Measurements from ENCODE around the gene PRKAA2.
"Not testable (repeated sequence)": the region's sequence is repeated elsewhere in the genome, so short reads cannot be mapped to it uniquely, and the experiment has no call there.

The PRKAA2 gene

DNA sequence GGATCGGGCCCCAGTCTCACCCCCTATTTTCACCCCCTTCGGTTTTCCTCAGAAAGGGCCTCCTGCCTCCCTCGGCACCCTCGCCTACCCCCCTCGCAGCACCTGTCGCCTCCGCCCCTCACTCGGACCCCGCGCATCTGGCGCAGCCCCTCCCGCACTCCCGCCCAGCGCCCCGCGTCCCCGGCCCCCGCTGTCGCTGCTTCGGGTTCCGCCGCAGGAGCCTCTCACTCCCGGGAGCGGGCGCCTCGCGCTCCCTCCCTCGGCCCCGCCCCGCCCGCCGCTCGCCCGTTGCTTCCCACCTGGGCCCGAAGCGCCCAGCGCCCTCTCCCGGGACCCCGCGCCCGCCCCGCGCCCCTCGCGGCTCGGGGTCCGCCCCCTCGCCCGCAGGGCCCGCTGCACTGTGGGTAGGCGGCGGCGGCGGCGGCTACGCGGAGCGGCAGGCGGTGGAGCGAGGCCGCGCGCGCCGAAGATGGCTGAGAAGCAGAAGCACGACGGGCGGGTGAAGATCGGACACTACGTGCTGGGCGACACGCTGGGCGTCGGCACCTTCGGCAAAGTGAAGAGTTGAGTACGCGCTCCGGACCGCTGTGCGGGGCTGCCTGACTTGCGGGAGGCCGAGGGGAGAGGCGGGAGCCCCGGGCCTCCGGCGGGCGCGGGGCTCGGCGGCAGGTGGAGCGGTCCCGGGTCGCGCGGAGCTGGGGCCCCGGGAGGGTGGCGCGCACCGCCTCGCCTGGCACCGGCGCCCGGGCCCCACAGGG, at the start of gene PRKAA2:
Gene PRKAA2, plus strand, starts transcription at position 396 of the 758 bp plus-strand sequence. Its CDS starts 74 bp downstream, at position 470.
- no peak for DNase-seq (ENCODE audit: low spot score)

DNA sequence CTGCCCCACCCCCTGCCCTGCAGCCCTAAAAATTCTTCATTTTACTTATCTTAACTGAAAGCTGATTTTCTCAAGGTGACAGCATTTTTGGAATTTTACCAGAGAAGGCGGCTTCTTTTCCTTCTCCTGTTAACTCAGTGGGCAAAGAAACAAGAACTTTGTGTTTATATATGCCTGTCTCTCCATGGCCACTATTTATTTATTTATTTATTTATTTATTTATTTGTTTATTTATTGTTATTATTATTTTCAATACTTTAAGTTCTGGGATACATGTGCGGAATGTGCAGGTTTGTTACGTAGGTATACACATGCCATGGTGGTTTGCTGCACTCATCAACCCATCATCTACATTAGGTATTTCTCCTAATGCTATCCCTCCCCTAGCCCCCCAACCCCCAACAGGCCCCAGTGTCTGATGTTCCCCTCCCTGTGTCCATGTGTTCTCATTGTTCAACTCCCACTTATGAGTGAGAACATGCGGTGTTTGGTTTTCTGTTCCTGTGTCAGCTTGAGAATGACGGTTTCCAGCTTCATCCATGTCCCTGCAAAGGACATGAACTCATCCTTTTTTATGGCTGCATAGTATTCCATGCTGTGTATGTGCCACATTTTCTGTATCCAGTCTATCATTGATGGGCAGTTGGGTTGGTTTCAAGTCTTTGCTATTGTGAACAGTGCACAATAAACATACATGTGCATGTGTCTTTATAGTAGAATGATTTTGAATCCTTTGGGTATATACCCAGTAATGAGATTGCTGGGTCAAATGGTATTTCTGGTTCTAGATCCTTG, 49.5 kb upstream of the PRKAA2 start:
- not testable (repeated sequence) for DNase-seq (ENCODE audit: low spot score)

GRCh38 chr1:56610097-56610496, 35.0 kb upstream of the PRKAA2 start:
- DNase-seq (ENCODE audit: low spot score), result not testable (repeated sequence)

- DNase-seq (ENCODE audit: low spot score), result not testable (repeated sequence)
These were observed 34.3 kb upstream of the PRKAA2 start for GRCh38 chr1:56610770-56611169.

- DNase-seq (ENCODE audit: low spot score), result no peak
These were observed 28.0 kb upstream of the PRKAA2 start for GRCh38 chr1:56617141-56617540.

- DNase-seq (ENCODE audit: low spot score), result no peak
These were observed 19.2 kb upstream of the PRKAA2 start for GRCh38 chr1:56625819-56626440.

DNA sequence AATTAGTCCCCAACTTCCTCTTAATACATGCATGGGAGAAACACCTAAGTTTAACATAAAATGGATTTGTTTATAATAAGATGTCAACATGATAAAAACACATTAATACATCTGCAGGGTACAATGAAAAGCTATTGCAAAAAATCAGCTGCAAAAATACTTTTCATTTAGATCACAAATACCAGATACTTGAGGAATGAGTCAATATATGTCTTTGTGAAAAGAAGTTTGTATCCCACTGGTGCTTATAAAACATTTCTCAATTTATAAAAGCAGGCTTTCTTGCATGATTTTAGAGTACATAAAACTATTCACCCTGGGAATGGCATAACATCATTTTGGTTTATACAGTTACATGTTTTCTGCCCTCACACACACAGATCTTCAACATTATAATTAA, 18.6 kb upstream of the PRKAA2 start:
- no peak for DNase-seq (ENCODE audit: low spot score)

- no peak for DNase-seq (ENCODE audit: low spot score)
These were observed 18.0 kb upstream of the PRKAA2 start for GRCh38 chr1:56627019-56627635.

DNA sequence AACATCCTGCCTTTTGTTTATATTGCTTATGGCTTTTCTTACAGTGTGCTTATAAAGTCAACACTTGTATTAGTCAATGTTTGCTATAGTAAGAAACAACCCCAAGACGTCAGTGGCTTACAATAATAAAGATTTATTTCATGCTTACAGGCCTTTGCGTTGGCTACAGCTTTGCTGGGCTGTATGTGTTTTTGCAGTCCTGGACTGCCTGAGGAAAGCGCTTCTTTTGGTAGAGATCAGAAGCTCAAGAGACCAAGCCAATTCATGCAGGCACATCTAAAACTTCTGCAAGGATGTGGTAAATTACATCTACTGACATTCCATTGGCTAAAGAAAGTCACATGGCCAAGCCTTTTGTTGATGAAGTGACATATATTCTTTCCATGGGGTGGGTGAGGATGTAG, 17.5 kb upstream of the PRKAA2 start:
- DNase-seq (ENCODE audit: low spot score), result no peak

- DNase-seq (ENCODE audit: low spot score), result no peak
These were observed 14.3 kb upstream of the PRKAA2 start for GRCh38 chr1:56630786-56631185.

DNA sequence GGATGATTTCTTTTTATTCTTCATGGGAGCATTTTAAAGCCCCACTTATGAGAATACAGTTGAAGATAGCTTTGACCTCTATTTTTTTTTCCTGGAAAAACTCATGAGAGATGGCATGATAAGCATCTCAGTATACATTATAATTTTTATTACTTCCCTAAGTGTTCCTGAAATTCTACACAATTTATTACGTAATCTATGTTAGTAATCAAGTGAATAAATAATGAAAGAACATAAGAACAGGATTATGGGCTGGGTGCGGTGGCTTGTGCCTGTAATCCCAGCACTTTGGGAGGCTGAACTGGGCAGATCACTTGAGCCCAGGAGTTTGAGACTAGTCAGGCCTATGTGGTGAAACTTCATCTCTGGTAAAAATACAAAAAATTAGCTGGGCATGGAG, 13.2 kb upstream of the PRKAA2 start:
- no peak for DNase-seq (ENCODE audit: low spot score)

DNA sequence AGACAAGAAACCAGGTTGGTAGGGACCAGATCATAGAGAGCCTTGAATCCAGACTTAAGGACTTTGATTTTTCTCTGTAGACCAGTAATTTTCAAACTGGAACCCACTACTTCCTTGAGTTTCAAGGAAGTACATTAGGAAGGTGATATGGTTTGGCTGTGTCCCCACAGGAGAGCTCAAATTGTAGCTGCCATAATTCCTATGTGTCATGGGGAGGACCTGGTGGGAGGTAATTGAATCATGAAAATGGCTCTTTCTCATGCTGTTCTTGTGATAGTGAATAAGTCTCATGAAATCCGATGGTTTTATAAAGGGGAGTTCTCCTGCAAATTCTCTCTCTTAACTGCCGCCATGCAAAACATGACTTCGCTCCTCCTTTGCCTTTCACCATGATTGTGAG, 10.1 kb upstream of the PRKAA2 start:
- no peak for DNase-seq (ENCODE audit: low spot score)

DNA sequence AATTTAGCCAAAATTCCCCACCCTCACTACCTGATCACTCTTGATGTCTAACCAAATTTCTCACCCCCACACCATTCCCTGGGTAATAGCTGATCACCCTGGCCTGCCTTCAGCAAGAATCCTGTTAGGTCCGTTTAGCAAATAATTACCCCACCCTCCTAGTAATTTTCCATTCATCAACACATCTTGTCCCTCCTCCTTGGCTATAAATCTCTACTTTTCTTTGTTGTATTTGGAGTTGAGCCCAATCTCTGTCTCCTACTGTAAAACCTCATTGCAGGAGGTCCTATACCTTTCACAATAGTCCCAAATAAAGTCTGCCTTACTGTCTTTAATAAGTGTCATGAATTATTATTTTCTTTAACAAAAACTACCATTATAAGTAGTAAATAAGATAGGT, 6.9 kb upstream of the PRKAA2 start:
- DNase-seq (ENCODE audit: low spot score), result no peak

DNA sequence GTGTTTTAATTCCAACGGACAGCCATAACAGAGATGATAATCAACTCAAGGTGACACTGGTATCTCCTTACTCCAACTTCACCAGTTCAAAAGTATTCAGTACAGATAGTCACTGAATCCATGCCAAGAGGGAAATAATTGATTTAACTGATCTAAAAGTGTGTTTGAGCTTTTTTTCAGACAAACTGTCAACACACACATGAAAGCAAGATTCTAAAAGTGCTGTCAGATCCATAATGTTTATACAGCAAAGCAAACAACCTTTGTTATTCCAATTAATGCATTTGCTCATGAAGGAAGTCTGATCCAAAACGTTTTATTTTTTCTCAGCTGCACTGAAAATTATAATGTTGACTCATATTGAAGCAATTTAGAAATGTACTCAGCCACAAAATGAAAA, 5.9 kb upstream of the PRKAA2 start:
- DNase-seq (ENCODE audit: low spot score), result no peak

- no peak for DNase-seq (ENCODE audit: low spot score)
These were observed 1.5 kb upstream of the PRKAA2 start for GRCh38 chr1:56643661-56644060.

GRCh38 chr1:56644064-56644918, 823 bp upstream of the PRKAA2 start:
- no peak for DNase-seq (ENCODE audit: low spot score)

DNA sequence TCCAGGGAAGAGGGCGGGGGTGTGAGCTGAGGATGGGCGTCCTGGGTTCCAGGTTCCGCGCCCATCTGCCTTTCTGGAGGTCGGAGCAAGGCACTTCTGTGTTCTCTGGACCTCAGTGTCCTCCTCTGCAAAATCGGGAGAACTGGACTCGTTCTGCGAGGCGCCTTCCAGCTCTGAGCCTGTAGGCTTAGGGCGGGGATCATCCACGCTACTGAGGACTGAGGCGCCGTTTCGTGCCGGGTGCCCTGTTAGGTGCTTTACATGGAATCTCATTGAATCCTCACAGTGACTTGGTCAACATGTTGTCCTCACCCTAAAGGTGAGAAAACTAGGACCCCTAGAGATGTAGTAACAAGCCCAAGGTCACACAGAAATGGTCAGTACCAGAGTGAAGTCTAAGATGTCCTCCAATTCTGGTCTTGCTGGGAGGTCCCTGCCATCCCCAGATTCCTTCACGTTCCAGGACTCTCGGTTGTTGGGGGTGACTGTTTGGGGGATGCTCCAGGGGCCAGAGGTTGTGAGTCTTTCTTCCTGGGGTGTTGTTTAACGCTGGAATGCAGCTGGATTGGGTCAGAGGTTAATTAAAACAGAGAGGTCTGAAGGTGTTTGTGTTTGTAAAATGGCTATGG, 677 bp downstream of the PRKAA2 start:
- DNase-seq (ENCODE audit: low spot score), result no peak

GRCh38 chr1:56646611-56647010, 1.5 kb downstream of the PRKAA2 start:
- DNase-seq (ENCODE audit: low spot score), result no peak

DNA sequence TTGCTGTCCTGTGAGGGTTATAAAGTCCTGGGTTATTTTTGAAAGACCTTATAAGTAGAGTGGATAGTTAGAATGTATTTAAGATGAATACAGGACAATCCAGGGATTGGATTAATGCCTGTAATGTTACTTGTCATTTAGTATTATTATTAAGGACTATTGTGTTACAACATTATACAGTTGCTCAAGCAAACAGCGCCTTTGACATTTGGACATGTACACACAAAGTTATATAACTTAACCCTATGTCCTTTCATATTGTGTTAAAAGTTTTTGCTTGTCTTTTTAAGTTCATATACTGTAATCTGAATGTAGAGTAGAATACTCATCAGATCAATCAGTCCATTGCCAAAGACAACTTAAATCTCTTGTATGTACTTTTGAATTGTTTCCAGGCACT, 2.0 kb downstream of the PRKAA2 start:
- no peak for DNase-seq (ENCODE audit: low spot score)

- DNase-seq (ENCODE audit: low spot score), result no peak
These were observed 3.4 kb downstream of the PRKAA2 start for GRCh38 chr1:56648546-56648945.
